Vagina (tissue), 2 donors: ENCODE measurements around the gene KCNC2.

Source experiments
- CTCF ChIP-seq, 3 experiments: fragments of 450-650 bp in 2 of 3; fragments of 200-600 bp in 1 of 3; sonication (generic) in 1 of 3; IDR thresholded peaks; one replicate each; pipeline ENCODE4 v1.5.1; 2017 to 2019; ENCODE audit warnings: antibody characterized with exemption in 3 of 3, mild to moderate bottlenecking in 2 of 3, moderate library complexity in 2 of 3
- POLR2A ChIP-seq, 2 donors: fragments of 450-650 bp; IDR thresholded peaks; one replicate each; pipeline ENCODE4 v1.6.1; 2017; ENCODE audit warnings: antibody characterized with exemption in 2 of 2, mild to moderate bottlenecking in 2 of 2, moderate library complexity in 2 of 2
- POLR2AphosphoS5 ChIP-seq, 2 donors: sonication (generic); formaldehyde crosslinking; IDR thresholded peaks; one replicate each; pipeline ENCODE4 v1.9.0; 2017; ENCODE audit warnings: antibody characterized with exemption in 2 of 2, mild to moderate bottlenecking in 2 of 2, low read depth in 1 of 2; ENCODE audit not compliant: insufficient read depth in 1 of 2

- TF ChIP-seq CTCF (IDR thresholded peaks at IDR 0.05) (no peak), POLR2AphosphoS5 (IDR thresholded peaks at IDR 0.05; ENCODE audit: insufficient read depth in 1 of 2, low read depth in 1 of 2) (no peak), POLR2A (IDR thresholded peaks at IDR 0.05) (no peak)
Observed at GRCh38 chr12:75116646-75117198, 92.9 kb downstream of the KCNC2 start.
